ENCODE data around the gene SPINK2. TPM values are rescaled to one million over a fixed set of nuclear protein-coding genes. Genes with fewer than 3 reads are reported as not detected.

The SPINK2 gene
- total and polyA plus RNA-seq, 2 of the 13 experiments (the other 11 are each of a cell fraction or from before 2014, with no cell fraction given): not detected

- WGBS (ENCODE audit: low lambda C conversion rate): 35% methylated on average over 1 of the region's 1 CpG
- CTCF ChIA-PET (ENCODE audit: low intra/inter-chr PET ratio, low total read pairs): no interaction called here
- no TSS peak for BruUV-seq (replicated peaks)
Observed at GRCh38 chr4:56806666-56807065, 14.8 kb downstream of the SPINK2 start.

GRCh38 chr4:56804551-56804950 is 16.9 kb downstream of the SPINK2 start:
- Histone ChIP-seq H2AFZ (ENCODE audit: low read length) (no peak overlapping the region), H3K4me1 (ENCODE audit: insufficient read depth, low read length) (no peaks in the 10 kb centered on the region), H3K36me3 (replicated peaks in 1 of 2; ENCODE audit: control insufficient read depth in 1 of 2, insufficient read depth in 2 of 2, low read length in 2 of 2) (no peaks in the 10 kb centered on the region), H3K79me2 (ENCODE audit: insufficient read depth, low read length) (no peaks in the 10 kb centered on the region), H3K4me3 (replicated peaks in 1 of 3; ENCODE audit: insufficient read depth in 1 of 3, low read depth in 2 of 3, low read length in 3 of 3) (no peak overlapping the region), H3K9me3 (ENCODE audit: low read length) (no peaks in the 10 kb centered on the region), H3K9ac (ENCODE audit: insufficient read depth, low read depth, low read length) (no peak overlapping the region), H4K20me1 (ENCODE audit: insufficient read depth, low read length) (no peaks in the 10 kb centered on the region), H3K27ac (ENCODE audit: extremely low read length, insufficient read depth, low read length) (no peak overlapping the region), H3K27me3 (ENCODE audit: control insufficient read depth in 1 of 2, insufficient read depth in 2 of 2, low read length in 2 of 2) (no peaks in the 10 kb centered on the region; a peak in 1 of 5 replicates), H3K4me2 (ENCODE audit: low read depth, low read length) (no peak overlapping the region)
- TF ChIP-seq SPEN (CRISPR knock-in tag; IDR thresholded peaks at IDR 0.05; ENCODE audit: low read depth) (no peak), HNF4G (IDR thresholded peaks at IDR 0.05; ENCODE audit: borderline replicate concordance, low read depth, low read length) (no peak), HNF4G (CRISPR knock-in tag; IDR thresholded peaks at IDR 0.05; ENCODE audit: borderline replicate concordance, low read depth) (no peak), SALL2 (CRISPR knock-in tag; IDR thresholded peaks at IDR 0.05) (no peak), ZNF30 (CRISPR knock-in tag; IDR thresholded peaks at IDR 0.05) (no peak), PHF20 (CRISPR knock-in tag; IDR thresholded peaks at IDR 0.05) (no peak)
- CTCF ChIA-PET (ENCODE audit: low intra/inter-chr PET ratio, low total read pairs): no interaction called here
- FAIRE-seq (no peak), DNase-seq (ENCODE audit: low spot score) (no peak), ATAC-seq (no peak)
- no TSS peak for BruUV-seq (replicated peaks)
- WGBS (ENCODE audit: low lambda C conversion rate): 4% methylated on average over 1 of the region's 1 CpG
- POLR2A ChIA-PET: no interaction called here
- in situ Hi-C loops (cut with HindIII; ENCODE audit: extremely low pct_ligation_motif_present, low pct_unique_long_range_greater_than_20kb) (loop anchor here (10.0 kb wide), 1 partner anchor 230 kb away; no protein-coding TSS in a partner anchor), intact Hi-C loops (cut with micrococcal nuclease; ENCODE audit: unreplicated experiment) (no loop called here)

More at GRCh38 chr4:56806666-56807065, 14.8 kb downstream of the SPINK2 start:
- DNase-seq (ENCODE audit: low spot score) (no peak), ATAC-seq (no peak), FAIRE-seq (no peak)
- Histone ChIP-seq H3K27me3 (ENCODE audit: control insufficient read depth in 1 of 2, insufficient read depth in 2 of 2, low read length in 2 of 2) (no peaks in the 10 kb centered on the region), H3K4me2 (ENCODE audit: low read depth, low read length) (no peak overlapping the region), H3K27ac (ENCODE audit: extremely low read length, insufficient read depth, low read length) (no peak overlapping the region), H3K9ac (ENCODE audit: insufficient read depth, low read depth, low read length) (no peak overlapping the region), H2AFZ (ENCODE audit: low read length) (no peak overlapping the region), H3K9me3 (ENCODE audit: low read length) (no peaks in the 10 kb centered on the region), H3K4me3 (replicated peaks in 1 of 3; ENCODE audit: insufficient read depth in 1 of 3, low read depth in 2 of 3, low read length in 3 of 3) (no peak overlapping the region), H3K79me2 (ENCODE audit: insufficient read depth, low read length) (no peaks in the 10 kb centered on the region), H3K36me3 (replicated peaks in 1 of 2; ENCODE audit: control insufficient read depth in 1 of 2, insufficient read depth in 2 of 2, low read length in 2 of 2) (no peaks in the 10 kb centered on the region), H4K20me1 (ENCODE audit: insufficient read depth, low read length) (no peaks in the 10 kb centered on the region), H3K4me1 (ENCODE audit: insufficient read depth, low read length) (no peaks in the 10 kb centered on the region)
- intact Hi-C loops (cut with micrococcal nuclease; ENCODE audit: unreplicated experiment) (no loop called here), in situ Hi-C loops (cut with HindIII; ENCODE audit: extremely low pct_ligation_motif_present, low pct_unique_long_range_greater_than_20kb) (loop anchor here (10.0 kb wide), 1 partner anchor 232 kb away; no protein-coding TSS in a partner anchor)
- TF ChIP-seq FOXC1 (CRISPR knock-in tag; IDR thresholded peaks at IDR 0.05; ENCODE audit: borderline replicate concordance): no peak
- POLR2A ChIA-PET: no interaction called here
